NCI-H2171 (cell line): ENCODE measurements around the gene EXO5.
"Not testable (repeated sequence)": the region's sequence is repeated elsewhere in the genome, so short reads cannot be mapped to it uniquely, and the experiment has no call there.

ENCODE experiments used
- DNase-seq: peaks from one replicate; lab custom pipeline; 2025; lab: John Stamatoyannopoulos, UW

The EXO5 gene, protein sequence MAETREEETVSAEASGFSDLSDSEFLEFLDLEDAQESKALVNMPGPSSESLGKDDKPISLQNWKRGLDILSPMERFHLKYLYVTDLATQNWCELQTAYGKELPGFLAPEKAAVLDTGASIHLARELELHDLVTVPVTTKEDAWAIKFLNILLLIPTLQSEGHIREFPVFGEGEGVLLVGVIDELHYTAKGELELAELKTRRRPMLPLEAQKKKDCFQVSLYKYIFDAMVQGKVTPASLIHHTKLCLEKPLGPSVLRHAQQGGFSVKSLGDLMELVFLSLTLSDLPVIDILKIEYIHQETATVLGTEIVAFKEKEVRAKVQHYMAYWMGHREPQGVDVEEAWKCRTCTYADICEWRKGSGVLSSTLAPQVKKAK

DNA sequence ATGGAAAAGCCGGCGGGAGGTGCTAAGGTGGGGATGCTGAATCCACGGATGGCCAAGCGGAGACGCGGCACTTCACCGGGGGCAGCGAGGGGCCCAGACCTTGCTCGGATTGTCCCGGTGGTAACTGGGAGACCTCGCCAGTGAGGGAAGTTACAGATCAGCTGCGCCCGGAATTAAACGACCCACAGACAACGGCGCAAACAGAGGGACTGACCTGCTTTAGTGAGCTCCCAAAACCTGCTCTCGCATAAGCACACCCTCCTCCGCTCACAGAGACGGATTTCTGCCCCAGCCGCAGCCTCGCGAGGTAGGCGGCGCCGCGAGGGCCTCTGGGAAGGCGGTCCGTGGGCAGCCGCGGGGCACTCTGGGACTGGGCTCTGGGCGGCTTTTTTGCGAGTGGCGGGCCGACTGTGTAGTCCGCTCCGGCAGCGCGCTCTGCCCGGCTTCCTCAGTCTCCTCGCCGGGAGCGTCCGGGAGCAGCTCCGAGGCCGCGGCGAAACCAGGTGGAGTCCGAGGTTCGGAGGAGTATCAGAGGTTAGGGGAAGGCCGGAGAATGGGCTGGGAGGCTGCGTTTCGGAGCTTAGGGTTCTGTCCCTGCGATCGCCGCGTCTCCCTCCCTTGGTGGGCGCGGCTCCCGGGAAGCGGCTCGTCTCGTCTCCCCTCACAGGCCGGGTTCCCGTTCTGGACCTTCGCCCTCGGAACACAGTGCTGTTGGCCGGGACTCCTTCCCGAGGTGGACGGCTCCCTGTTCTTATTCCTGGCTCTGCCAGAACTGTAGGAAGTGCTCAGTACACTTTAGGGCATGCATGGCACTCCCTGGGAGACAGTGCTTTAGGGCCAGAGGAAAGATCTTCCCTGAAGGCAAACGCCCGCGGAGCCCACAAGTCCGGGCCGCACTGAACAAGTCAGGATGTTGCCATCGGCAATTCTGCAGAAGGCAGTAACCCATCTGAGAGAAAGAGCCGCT, at the start of gene EXO5:
TSS of gene EXO5 (plus strand) at position 393 of the 967 bp plus-strand sequence. CDS start 5,778 bp downstream, outside the sequence.
- peak; percentile 75 for DNase-seq

DNA sequence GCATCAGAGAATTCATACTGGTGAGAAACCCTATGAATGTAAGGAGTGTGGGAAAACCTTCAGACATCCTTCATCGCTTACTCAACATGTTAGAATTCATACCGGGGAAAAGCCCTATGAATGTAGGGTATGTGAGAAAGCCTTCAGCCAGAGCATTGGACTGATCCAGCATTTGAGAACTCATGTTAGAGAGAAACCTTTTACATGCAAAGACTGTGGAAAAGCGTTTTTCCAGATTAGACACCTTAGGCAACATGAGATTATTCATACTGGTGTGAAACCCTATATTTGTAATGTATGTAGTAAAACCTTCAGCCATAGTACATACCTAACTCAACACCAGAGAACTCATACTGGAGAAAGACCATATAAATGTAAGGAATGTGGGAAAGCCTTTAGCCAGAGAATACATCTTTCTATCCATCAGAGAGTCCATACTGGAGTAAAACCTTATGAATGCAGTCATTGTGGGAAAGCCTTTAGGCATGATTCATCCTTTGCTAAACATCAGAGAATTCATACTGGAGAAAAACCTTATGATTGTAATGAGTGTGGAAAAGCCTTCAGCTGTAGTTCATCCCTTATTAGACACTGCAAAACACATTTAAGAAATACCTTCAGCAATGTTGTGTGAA, 45.5 kb upstream of the EXO5 start:
- DNase-seq, result no peak

DNA sequence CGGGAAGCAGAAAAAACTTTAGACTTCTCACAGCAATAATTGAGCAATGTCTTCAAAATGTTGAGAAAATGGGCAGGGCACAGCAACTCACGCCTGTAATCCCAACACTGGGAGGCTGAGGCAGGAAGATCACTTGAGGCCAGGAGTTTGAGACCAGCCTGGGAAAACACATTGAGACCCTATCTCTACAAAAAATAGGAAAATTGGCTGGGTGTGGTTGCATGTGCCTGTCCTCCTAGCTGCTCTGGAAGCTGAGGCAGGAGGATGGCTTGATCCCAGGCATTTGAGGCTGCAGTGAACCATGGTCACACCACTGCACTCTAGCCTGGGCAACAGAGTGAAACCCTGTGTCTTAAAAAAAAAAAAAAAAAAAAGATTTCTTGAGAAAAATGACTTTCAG, 39.2 kb upstream of the EXO5 start:
- no peak for DNase-seq

DNA sequence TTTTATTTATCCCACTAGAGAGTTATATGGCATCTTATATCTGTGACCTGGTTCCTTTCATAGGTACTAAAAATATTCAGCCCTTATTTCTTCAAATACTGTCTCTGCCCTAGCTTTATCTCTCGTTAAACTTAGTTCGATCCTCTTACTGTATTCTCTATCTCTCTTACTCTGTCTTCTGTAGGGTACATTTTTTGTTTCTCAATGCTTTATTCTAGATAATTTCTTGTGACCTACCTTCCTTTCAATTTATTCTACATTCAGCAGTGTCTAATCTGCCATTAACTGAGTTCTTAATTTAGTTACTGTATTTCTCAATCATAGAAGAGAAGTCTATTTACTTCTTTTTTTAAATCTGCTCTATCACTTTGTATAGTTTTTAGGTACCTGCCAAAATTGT, 33.3 kb upstream of the EXO5 start:
- no peak for DNase-seq

DNA sequence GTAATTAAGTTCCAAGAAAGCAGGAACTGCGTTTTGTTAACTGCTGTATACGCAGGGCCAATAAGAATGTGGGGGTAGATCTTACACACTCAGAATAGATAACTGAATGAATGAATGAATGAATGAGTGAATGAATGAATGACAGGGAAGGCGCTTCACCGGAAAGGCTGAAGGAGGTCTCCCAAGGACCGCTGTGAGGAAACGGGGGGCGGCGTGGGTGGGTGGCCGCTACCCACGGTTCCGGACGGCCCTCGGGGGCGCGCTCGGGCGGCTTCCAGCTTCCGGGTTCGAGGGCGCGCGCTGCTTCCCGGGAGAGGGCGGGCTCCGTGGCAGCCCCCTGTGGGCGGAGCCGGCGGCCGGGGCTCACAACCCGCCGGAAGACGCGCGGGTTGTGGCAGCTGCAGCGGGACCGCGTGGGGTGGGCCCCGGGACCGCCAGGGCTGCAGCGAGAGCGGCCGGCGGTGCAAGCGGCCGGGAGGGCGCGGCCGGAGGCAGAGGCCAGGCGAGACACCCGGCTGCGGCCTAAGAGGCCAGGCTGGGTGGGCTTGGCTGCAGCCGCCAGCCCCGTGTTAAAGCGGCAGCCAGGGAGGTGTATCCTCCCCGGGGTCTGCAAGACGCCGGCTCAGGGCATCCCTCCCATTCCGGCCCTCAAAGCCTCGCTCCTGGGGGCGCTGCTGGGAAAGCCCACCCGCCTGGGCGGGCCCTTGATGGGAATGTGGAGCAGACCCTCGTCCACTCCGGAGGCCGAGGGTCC, 31.5 kb upstream of the EXO5 start, which contains the start of gene ZFP69:
TSS of gene ZFP69 (plus strand) at position 367 of the 754 bp plus-strand sequence. CDS start 2,072 bp downstream, outside the sequence.
- DNase-seq, result peak; percentile 76

DNA sequence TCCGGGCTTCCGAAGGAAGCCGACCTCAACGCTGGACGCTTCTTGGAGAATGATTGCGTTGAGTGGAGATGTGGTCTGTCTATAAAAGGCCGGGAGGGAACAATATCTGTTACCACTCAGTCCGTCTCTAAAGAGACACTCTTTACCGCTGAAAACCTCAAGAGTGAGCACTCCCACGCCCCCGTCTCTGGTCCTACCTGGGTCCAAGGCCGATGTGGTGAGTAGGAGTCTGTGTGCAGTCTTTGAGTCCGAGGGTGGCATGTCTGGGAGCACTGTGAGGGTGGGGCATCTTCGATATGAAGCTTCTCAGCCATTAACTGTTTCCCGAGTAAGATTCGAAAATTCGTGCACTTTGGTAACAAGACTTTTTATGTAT, 30.9 kb upstream of the EXO5 start:
- DNase-seq, result no peak

DNA sequence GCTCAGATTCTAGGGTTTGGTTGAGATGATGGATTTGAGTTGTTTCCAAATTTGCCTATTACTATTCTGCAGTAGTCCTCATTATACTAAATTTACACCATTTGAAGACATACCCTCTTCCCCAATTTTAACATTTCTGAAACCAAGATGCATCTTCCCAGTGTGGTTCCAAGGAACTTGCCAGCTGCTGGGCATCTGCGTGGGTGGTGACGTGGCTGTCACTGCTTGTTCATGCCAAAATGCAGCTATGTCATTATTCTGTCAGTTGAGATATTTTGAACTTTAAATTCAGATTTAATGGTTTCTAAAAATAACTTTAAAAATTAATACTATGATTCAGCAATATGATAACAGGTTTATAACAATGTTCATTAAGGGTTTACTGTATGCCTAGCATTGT, 30.3 kb upstream of the EXO5 start:
- no peak for DNase-seq

DNA sequence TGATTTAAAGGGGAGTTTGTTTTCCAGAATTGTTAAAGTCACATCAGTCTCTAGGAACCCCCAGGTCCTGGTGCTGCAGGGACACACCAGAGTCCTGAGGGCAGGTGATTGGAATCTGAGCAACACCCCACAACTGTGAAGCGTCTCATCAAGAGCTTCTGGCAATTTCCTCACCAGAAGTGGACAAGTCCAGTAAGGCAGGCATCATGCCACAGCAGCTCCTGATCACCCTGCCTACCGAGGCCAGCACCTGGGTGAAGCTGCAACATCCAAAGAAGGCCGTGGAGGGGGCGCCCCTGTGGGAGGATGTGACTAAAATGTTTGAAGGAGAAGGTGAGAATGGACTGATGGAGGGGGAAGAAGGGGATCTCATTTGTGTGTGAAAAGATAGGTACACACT, 29.4 kb upstream of the EXO5 start:
- no peak for DNase-seq

DNA sequence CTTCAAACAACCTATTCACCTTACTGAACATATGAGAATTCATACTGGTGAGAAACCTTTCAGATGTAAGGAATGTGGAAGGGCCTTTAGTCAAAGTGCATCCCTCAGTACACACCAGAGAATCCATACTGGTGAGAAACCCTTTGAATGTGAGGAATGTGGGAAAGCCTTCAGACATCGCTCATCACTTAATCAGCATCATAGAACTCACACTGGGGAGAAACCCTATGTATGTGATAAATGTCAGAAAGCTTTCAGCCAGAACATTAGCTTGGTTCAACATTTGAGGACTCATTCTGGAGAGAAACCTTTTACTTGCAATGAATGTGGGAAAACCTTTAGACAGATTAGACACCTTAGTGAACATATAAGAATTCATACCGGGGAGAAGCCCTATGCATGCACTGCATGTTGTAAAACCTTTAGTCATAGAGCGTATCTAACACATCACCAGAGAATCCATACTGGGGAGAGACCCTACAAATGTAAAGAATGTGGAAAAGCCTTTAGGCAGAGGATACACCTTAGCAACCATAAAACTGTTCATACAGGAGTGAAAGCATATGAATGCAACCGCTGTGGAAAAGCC, 13.2 kb upstream of the EXO5 start:
- DNase-seq, result no peak

DNA sequence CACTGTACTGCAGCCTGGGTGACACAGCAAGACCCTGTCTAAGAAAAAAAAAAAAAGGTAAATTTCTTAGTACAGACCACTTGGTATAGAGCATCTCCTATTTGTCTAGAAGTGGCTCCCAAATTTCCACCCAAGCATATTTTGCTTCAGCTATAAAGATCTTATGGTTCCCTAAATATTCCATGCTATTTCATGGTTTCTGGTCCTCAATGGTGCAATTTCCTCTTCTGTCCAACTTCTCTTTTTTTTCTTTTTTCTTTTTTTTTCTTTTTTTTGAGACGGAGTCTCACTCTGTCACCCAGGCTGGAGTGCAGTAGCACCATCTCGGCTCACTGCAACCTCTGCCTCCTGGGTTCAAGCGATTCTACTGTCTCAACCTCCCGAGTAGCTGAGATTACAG, 5.9 kb upstream of the EXO5 start:
- not testable (repeated sequence) for DNase-seq

DNA sequence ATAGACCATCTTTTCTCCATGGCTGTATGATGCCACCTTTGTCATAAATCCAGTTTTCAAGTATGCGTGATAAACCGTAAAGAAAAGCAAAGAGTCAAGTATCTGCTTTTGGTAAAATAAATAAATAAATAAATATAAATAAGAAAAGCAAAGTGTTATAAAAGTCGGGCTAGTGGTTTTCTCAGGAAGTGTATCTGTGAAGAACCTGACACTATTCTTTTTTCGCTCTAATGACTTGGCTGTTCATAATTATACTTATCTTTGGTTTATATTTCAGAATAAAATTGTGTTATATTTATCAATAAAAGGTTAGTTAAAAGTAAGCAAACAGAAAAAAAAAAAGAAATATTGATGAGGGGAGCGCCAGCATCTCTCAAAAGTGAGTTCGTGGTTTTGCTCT, 594 bp upstream of the EXO5 start:
- DNase-seq, result no peak

DNA sequence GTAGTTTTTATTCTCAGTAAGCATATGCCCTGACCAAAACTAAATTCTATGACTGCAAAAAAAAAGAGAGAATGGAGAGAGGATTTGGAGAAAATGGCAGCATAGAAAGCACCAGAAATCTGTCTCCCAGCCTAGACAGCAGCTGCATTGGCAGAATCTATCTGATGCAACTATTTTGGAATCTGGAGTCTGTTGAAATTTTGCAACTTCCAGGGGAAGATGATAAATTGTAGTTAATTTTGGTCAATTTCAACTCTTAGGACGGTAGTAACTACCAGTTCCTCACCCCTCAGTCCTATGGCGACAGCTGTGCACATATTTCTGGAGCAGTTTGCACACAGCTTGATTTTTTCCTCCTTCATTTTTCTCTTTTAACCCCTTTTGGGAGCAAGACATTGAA, 10.9 kb downstream of the EXO5 start:
- no peak for DNase-seq

DNA sequence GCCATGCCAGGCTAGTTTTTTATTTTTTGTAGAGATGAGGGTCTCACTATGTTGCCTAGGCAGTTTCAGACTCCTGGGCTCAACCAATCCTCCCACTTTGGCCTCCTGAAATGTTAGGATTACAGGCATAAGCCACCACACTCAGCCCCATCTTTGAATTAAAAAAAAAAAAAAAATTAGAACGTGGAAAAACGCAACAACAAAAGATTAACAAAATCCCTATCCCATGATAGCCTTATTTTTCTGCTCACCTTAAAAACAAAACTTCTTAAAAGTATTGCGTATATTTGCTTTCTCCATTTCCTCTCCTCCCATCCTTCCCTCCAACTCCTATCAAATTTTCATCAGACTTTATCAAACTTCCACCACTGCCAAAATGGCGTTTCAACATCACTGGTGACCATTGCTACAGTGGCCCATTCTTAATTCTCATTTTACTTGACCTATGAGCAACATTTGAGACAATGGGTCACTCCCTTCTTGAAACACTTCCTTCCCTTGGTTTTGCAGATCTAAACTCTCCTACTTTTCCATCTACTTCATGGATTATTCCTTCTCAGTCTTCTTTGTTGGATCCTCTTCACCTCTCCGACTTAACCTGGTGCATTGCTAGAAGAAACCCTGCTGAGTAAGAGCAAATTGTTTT, 22.3 kb downstream of the EXO5 start:
- DNase-seq, result peak; percentile 2

DNA sequence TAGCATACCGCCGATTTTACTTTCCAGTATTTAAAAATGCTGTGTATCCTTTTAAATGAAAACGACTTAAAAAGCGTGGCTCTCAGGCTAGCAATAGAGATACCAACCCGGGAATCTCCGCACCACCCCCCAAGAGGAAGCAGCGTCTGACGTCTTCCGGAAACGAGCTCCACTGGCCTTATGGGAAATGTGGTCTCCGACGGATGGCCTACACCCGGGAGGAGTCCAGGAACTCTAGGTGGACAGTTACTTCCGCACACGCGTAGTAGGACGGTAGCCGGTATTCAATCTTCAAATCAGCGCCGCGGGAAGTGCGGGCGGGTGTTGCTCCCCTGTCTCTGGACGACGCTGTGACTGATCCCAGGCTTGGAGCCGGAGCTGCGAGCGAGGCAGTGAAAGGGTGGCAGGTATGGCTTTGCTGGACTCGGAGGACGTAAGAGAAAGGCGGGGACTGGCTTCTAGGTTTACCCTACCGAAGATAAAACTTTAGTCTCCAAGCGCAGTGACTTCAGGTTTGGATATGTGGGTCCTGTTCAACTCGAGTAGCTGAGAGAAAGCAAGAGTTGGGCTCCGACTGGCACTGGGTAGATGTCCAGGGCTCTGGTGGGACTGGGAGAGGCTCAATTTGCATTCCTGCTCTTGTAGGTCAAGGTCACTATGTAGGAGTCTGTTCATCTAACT, 23.0 kb downstream of the EXO5 start, which contains the start of gene ZNF684:
TSS of gene ZNF684 (plus strand) at position 257 of the 681 bp plus-strand sequence. CDS start 1,530 bp downstream, outside the sequence.
- DNase-seq, result peak; percentile 85

DNA sequence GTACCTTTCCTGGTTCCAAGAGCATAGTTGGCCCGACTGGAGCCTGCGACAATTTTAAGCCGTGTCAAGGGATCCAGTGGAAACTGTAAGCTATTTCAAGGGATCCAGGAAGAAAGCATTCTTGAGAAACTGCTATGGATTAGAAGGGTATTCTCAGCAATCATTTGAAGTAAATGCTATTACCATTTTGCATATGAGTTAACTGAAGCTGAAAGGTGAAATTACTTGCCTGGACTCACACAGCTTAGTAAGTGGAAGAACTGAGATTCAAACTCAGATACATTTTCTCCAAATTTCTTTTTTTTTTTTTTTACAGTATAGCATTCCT, 23.5 kb downstream of the EXO5 start:
- DNase-seq, result no peak

DNA sequence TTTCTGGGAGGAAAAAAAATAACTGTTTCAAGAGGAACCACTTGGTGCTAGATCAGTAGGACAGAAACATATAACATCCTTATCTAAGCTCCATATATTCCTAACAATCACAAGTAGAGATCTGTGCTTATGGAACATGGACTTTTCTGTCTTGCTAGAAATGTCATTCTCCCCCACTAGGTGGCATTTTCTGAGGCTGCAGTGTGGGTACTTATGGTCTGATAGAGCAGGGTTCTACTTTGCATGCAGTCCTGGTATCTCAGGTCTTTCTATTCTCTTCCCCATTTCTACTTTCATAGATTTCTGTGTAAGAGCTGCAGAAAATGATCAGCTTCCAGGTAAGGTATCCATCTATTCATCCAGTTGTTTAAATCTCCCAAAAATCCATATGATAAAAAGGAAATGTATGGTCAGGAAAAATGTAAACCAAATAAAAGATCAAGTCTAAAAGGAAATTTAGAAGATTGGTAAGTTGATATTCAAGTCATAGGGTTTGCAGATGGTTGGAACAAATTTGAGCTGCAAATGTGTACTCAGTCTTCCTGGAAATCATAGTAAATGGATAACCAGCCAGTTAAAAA, 24.4 kb downstream of the EXO5 start:
- peak; percentile 12 for DNase-seq

DNA sequence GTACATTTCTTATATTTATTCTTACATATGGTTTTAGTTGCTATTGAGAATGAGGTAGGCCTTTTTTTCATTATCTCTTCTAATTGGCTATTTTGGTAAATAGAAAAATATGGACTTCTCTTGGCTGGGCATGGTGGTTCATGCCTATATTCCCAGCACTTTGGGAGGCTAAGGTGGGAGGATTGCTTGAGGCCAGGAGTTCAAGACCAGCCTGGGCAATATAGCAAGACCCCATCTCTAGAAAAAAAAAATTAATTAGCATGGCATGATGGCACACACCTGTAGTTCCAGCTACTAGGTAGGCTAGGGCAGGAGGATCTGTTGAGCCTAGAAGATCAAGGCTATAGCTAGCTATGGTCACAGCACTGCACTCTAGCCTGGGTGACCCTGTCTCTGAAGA, 26.0 kb downstream of the EXO5 start:
- no peak for DNase-seq

DNA sequence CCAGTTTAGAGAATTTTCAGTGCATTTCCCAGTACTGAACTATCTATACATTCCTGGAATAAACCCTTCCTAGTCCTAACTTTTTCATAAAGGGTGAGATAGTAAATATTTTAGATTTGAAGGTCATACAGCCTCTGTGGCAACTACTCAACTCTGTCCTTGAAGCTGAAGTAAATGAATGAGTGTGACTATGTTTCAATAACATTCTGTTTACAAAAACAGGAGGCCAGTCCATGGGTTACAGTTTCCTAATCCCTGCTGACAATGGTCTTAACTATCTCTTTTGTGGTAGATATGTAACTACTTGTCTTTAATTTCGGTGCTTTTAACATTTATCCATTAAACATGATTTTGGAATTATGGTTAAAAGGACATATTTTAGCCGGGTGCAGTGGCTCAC, 27.2 kb downstream of the EXO5 start:
- DNase-seq, result no peak

DNA sequence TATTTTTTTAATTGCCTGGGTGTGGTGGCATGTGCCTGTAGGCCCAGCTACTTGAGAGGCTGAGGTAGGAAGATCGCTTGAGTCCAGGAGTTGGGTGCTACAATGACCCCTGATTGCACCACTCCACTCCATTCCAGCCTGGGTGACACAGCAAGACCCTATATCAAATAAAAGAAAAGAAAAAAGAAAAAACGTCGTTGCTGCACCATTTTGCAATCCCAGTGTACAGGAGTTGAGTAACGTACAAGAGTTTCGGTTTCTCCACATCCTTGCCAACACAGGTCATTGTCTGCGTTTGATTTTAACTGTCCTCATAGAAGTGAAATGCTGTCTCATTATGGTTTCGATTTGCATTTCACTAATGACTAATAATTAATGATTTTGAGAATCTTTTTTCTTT, 30.8 kb downstream of the EXO5 start:
- DNase-seq, result no peak

DNA sequence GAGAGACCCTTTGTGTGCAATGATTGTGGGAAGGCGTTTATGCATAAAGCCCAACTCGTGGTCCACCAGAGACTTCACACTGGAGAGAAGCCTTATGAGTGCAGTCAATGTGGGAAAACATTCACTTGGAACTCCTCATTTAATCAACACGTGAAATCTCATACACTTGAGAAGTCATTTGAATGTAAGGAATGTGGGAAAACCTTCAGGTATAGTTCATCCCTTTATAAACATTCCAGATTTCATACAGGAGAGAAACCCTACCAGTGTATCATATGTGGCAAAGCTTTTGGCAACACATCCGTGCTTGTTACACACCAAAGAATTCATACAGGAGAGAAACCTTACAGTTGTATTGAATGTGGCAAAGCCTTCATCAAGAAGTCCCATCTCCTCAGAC, 38.4 kb downstream of the EXO5 start:
- no peak for DNase-seq
